Measurements from ENCODE around the gene SYNRG. TPM values are rescaled to one million over a fixed set of nuclear protein-coding genes. Genes with fewer than 3 reads are reported as not detected.

The SYNRG gene
- total and polyA plus RNA-seq, 2 of the 13 experiments (the other 11 are each of a cell fraction or from before 2014, with no cell fraction given): 7.3 to 8.7 TPM

- TF ChIP-seq, protein P1, sequence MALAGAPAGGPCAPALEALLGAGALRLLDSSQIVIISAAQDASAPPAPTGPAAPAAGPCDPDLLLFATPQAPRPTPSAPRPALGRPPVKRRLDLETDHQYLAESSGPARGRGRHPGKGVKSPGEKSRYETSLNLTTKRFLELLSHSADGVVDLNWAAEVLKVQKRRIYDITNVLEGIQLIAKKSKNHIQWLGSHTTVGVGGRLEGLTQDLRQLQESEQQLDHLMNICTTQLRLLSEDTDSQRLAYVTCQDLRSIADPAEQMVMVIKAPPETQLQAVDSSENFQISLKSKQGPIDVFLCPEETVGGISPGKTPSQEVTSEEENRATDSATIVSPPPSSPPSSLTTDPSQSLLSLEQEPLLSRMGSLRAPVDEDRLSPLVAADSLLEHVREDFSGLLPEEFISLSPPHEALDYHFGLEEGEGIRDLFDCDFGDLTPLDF (CRISPR knock-in tag; IDR thresholded peaks at IDR 0.05): peak; percentile 35; the same call in 1 of the 2 replicates
- TF ChIP-seq ZNF260 (CRISPR knock-in tag; IDR thresholded peaks at IDR 0.05; ENCODE audit: borderline replicate concordance, low read depth): no peak
- TF ChIP-seq ZBTB26 (CRISPR knock-in tag; IDR thresholded peaks at IDR 0.05; ENCODE audit: borderline replicate concordance): no peak
- TF ChIP-seq ZBTB25 (CRISPR knock-in tag; IDR thresholded peaks at IDR 0.05): peak; percentile 78; the same call in 1 of the 2 replicates
- TF ChIP-seq XBP1 (CRISPR knock-in tag; IDR thresholded peaks at IDR 0.05): no peak
- TF ChIP-seq, protein P2, sequence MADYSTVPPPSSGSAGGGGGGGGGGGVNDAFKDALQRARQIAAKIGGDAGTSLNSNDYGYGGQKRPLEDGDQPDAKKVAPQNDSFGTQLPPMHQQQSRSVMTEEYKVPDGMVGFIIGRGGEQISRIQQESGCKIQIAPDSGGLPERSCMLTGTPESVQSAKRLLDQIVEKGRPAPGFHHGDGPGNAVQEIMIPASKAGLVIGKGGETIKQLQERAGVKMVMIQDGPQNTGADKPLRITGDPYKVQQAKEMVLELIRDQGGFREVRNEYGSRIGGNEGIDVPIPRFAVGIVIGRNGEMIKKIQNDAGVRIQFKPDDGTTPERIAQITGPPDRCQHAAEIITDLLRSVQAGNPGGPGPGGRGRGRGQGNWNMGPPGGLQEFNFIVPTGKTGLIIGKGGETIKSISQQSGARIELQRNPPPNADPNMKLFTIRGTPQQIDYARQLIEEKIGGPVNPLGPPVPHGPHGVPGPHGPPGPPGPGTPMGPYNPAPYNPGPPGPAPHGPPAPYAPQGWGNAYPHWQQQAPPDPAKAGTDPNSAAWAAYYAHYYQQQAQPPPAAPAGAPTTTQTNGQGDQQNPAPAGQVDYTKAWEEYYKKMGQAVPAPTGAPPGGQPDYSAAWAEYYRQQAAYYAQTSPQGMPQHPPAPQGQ (CRISPR knock-in tag; IDR thresholded peaks at IDR 0.05; ENCODE audit: borderline replicate concordance): no peak
- no peak for TF ChIP-seq ZNF776 (CRISPR knock-in tag; IDR thresholded peaks at IDR 0.05)
- TF ChIP-seq BORCS8-MEF2B (CRISPR knock-in tag; IDR thresholded peaks at IDR 0.05): peak; percentile 83; the same call in 1 of the 2 replicates
- TF ChIP-seq IRX3 (CRISPR knock-in tag; IDR thresholded peaks at IDR 0.05; ENCODE audit: borderline replicate concordance, low read depth): peak; percentile 73; the same call in 1 of the 2 replicates
- peak; percentile 95 for TF ChIP-seq RBFOX2 (IDR thresholded peaks at IDR 0.05; ENCODE audit: low read depth, low read length)
- TF ChIP-seq, protein P3, sequence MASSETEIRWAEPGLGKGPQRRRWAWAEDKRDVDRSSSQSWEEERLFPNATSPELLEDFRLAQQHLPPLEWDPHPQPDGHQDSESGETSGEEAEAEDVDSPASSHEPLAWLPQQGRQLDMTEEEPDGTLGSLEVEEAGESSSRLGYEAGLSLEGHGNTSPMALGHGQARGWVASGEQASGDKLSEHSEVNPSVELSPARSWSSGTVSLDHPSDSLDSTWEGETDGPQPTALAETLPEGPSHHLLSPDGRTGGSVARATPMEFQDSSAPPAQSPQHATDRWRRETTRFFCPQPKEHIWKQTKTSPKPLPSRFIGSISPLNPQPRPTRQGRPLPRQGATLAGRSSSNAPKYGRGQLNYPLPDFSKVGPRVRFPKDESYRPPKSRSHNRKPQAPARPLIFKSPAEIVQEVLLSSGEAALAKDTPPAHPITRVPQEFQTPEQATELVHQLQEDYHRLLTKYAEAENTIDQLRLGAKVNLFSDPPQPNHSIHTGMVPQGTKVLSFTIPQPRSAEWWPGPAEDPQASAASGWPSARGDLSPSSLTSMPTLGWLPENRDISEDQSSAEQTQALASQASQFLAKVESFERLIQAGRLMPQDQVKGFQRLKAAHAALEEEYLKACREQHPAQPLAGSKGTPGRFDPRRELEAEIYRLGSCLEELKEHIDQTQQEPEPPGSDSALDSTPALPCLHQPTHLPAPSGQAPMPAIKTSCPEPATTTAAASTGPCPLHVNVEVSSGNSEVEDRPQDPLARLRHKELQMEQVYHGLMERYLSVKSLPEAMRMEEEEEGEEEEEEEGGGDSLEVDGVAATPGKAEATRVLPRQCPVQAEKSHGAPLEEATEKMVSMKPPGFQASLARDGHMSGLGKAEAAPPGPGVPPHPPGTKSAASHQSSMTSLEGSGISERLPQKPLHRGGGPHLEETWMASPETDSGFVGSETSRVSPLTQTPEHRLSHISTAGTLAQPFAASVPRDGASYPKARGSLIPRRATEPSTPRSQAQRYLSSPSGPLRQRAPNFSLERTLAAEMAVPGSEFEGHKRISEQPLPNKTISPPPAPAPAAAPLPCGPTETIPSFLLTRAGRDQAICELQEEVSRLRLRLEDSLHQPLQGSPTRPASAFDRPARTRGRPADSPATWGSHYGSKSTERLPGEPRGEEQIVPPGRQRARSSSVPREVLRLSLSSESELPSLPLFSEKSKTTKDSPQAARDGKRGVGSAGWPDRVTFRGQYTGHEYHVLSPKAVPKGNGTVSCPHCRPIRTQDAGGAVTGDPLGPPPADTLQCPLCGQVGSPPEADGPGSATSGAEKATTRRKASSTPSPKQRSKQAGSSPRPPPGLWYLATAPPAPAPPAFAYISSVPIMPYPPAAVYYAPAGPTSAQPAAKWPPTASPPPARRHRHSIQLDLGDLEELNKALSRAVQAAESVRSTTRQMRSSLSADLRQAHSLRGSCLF (CRISPR knock-in tag; IDR thresholded peaks at IDR 0.05; ENCODE audit: borderline replicate concordance): no peak
- TF ChIP-seq ZNF749 (CRISPR knock-in tag; IDR thresholded peaks at IDR 0.05; ENCODE audit: borderline replicate concordance): 0 out of 2 replicates have a peak, but pooled peaks have one; percentile 49
- no peak for TF ChIP-seq HDAC2 (CRISPR knock-in tag; IDR thresholded peaks at IDR 0.05)
- TF ChIP-seq, protein P4, sequence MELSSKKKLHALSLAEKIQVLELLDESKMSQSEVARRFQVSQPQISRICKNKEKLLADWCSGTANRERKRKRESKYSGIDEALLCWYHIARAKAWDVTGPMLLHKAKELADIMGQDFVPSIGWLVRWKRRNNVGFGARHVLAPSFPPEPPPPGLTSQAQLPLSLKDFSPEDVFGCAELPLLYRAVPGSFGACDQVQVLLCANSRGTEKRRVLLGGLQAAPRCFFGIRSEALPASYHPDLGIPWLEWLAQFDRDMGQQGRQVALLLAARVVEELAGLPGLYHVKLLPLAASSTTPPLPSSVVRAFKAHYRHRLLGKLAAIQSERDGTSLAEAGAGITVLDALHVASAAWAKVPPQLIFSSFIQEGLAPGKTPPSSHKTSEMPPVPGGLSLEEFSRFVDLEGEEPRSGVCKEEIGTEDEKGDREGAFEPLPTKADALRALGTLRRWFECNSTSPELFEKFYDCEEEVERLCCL (CRISPR knock-in tag; IDR thresholded peaks at IDR 0.05; ENCODE audit: borderline replicate concordance): no peak
- peak; percentile 74; the same call in 1 of the 2 replicates for TF ChIP-seq KMT2A (CRISPR knock-in tag; IDR thresholded peaks at IDR 0.05)
These were observed at the start of gene SYNRG (continued) for GRCh38 chr17:37609170-37610040.

Data from HepG2 (cell line).